Activated CD4-positive, alpha-beta T cell treated with anti-CD3 and anti-CD28 coated beads, Interleukin-2, Interleukin-4, amounts not matched to agents 100 ng/mL and 50 ng/mL, durations not matched to agents 16 hours and 8 hours (primary cell): Measurements from ENCODE around the gene PIGB.
"Not testable (repeated sequence)": the region's sequence is repeated elsewhere in the genome, so short reads cannot be mapped to it uniquely, and the experiment has no call there.

ENCODE experiments used
- DNase-seq: peaks from one replicate; pipeline ENCODE4 v3.0.0-alpha.2; 2020; ENCODE audit warnings: low spot score

PIGB gene

DNA sequence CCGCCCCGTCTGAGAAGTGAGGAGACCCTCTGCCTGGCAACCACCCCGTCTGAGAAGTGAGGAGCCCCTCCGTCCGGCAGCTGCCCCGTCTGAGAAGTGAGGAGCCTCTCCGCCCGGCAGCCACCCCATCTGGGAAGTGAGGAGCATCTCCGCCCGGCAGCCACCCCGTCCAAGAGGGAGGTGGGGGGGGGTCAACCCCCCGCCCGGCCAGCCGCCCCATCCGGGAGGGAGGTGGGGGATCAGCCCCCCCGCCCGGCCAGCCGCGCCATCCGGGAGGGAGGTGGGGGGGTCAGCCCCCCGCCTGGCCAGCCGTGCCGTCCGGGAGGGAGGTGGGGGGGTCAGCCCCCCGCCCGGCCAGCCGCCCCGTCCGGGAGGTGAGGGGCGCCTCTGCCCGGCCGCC lies 16.2 kb upstream of the PIGB start:
- DNase-seq = not testable (repeated sequence)

DNA sequence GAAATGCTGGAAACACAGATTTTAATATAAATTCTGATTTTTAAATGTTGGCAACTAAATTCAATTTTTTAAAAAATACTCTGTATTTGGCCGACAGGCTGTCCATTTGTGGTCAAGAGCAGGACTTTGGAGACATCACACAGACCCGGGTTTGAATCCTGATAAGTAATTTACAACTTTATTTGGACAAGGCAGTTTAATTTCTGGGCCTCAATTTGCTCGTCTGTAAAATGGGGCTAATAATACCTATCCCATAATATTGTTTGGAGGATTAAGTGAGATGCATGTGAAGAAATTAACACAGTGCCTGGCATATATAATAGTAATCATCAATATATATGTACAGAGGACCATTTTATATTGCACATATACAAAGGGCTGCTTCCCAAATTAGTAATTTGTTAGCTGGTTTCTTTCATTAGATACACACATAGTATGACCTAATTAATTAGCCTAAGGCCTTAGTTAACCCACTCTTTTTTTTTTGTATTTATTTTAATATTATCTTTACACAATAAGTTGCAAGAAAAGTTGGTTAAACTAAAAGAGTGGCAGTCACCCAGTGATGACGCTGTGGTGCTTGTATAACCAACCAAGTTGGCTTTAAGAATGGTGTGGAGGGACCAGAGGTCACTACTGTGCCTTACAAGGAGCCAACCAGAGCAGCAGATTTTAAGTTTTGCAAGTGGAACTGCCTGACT lies 665 bp downstream of the PIGB start:
- DNase-seq = peak; percentile 16

DNA sequence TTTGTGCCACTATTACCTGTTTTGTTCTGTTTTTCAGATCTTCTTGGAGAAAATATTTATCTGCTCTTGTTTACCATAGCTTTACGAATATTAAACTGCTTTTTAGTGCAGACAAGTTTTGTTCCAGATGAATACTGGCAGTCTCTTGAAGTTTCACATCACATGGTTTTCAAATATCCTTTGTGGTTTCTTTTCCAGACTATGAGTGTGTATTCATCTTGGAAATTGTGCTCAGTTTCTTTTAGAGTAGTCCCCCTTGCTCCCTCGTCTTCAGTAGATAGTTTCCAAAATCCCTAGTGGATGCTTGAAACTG lies 1.2 kb downstream of the PIGB start:
- DNase-seq = no peak

DNA sequence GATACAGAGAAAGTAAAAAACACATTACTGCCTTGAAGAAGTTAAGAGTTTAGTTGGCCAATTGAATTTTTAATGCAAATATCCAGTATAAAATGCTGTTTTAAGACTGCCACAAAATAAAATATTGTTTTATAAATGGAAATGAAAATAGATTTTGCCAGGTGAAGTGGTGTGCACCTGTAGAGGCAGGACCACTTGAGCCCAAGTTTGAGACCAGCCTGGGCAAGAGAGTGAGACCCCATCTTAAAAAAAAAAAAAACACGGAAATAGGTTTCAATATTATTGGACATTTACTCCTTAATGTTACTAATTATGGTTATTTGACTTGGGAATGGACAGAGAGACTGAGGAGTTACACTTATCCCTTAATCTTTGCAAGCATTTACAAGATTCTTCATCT lies 1.9 kb downstream of the PIGB start:
- no peak for DNase-seq

DNA sequence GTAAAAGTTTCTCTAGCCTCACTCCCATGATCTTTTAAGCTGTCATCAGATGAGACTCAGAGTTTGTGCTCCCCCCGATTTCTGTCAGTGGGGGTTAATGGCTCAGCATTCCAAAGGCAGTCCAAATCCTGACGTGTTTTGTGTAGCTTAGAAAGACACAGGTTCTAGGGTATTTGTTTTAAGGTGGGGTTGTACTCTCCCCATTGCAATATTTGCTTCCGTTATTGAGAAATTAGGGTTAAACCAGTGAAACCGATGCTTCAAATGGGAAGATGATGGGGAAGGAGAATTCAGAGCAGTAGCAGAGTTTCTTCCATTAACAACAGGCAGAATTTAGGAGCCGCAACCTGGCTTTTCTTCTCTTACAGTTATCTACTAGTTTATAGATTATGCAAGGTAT lies 3.4 kb downstream of the PIGB start:
- no peak for DNase-seq

DNA sequence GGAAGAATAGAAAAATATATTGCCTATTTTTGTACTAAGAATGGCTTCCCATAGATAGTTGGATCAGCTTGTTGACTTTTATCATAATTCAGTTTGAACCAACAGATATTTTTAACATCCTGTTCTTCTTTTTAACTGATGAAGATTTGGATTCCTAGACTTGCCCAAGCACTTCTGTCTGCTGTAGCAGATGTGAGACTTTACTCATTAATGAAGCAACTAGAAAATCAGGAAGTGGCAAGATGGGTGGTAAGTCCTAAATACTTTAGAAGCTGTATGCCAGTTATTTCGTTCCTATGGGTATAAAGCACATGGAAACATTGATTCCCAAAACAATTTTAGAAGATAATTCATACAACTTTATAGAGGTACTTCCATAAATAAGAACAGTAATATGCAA lies 8.4 kb downstream of the PIGB start:
- DNase-seq = no peak

DNA sequence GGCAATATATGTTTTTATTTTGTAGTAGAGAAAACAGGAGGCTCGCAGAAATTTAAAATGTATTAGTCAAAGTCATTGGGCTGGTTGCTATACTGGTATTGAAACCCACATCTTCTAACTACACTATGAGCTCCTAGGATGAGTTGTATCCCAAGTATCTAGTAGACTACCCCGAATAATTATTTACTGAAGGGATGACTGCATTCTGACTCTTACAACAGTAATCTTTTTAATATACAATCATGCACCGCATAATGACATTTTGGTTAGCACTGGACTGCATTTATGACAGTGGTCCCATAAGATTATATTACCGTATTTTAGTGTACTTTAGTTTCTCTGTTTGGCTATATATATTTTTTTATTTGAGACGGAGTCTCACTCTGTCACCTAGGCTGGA lies 15.3 kb downstream of the PIGB start:
- DNase-seq = no peak

DNA sequence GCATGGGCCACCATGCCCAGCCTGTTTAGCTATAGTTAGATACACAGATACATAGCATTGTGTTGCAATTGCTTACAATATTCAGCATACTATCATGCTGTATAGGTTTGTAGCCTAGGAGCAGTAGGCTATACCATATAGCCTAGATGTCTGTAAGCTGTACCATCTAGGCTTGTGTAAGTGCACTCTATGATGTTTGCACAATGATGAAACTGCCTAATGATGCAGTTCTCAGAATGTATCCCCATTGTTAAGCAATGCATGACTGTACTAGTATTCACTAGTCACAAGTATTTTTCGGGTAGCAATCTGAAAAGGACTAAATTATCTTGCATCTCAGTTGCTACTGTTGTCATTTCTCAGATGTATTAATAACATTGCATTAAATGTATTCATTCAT lies 16.0 kb downstream of the PIGB start:
- no peak for DNase-seq

DNA sequence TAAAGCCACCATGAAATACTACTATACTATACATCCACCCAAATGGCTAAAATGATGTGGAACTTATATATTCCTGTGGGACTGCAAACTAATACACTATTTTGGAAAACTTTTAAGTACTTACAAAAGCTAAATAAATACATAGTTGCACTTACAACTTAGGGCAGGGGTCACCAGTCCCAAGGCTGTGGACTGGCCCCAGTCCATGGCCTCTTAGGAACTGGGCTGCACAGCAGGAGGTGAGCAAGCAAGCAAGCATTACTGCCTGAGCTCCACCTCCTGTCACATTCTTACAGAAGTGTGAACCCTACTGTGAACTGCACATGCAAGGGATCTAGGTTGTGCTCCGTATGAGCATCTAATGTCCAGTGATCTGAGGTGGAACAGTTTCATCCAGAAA lies 18.1 kb downstream of the PIGB start:
- DNase-seq = no peak

DNA sequence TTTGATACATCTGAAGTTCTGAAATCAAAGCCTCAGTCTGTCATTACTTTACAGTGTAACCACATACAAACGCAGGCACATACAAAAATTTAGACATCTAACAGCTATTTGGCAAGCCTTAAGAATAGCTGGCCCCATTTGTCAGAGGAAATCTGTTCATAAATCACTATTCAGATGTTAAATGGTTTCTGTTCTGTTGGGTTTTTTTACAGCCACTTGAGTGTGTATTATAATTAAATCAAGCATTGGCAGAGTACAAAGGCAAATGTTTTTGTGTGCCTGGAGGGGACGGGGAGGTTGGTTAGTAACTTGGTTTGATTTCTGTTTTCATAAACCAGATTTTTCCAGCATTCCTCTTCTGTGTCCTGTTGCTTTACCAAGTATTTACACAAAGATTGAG lies 24.1 kb downstream of the PIGB start:
- DNase-seq = no peak

DNA sequence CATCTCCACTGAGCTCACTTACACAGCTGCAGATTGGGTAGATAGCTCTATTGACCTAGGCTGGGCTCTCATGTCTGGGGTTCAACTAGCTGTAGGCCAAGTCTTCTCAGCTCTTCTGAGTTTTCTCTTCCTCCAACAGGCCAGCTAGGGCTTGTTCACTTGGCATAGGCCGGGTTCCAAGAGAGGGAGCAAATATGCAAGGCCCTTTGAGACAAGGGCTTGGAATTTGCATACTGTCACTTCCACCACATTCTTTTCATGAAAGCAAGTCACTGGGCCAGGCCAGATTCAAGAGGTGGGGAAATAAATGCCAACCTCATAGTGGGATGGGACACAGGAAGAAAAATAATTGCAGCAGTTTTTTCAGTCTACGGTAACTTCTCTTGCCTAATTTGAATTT lies 25.2 kb downstream of the PIGB start:
- DNase-seq = no peak

DNA sequence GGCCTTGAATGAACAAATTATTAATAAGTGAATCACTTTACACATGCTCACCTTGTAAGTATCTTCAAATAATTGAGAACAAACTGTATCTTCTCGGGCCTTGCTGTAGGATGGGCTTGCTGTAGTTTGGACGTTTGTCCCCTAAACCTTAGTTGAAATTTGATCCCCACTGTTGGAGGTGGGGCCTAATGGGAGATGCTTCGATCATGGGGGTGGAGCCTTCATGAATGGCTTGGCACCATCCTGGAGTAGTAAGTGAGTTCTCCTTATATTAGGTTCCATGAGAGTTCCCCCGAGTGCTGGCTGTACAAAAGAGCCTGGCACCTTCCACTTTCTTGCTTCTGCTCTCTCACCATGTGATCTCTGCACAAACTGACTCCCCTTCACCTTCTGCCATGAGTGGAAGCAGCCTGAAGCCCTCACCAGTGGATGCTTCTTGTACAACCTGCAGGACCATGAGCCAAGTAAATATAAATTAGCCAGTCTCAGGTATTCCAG lies 29.3 kb downstream of the PIGB start:
- DNase-seq = no peak

DNA sequence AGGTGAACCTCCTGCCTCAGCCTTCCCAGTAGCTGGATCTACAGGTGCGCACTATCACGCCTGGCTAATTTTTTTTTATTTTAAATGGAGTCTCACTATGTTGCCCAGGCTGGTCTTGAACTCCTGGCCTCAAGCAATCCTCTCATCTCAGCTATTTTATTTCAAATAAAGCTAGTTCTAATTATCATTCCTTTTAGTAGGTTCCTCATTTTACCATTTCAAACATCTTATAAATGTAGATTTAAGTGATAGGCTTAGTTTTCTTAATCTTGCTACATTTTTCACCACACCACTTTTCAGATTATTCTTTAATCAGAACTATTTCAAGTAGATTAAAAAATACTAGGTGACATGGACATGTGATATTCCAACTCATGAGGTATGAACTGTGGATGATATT lies 30.3 kb downstream of the PIGB start:
- DNase-seq = no peak

DNA sequence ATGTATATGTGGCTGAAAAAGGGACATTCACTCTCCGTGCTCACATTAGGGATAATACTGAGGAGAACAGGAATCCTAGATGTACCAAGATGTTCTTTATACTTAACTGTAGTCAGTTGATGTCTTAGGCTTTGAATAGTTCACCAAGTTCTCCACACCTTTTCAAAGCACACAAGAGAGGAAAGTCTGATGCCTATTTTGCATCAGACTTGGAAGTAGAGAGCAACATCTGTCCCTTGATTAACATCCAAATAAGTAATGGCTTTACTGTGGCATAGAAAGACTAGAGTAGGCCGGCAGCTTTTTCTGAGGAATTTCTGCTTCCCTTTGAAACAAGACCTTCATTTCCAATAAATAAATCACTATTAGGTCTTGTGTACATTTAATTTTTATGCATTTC lies 34.0 kb downstream of the PIGB start:
- DNase-seq = no peak

DNA sequence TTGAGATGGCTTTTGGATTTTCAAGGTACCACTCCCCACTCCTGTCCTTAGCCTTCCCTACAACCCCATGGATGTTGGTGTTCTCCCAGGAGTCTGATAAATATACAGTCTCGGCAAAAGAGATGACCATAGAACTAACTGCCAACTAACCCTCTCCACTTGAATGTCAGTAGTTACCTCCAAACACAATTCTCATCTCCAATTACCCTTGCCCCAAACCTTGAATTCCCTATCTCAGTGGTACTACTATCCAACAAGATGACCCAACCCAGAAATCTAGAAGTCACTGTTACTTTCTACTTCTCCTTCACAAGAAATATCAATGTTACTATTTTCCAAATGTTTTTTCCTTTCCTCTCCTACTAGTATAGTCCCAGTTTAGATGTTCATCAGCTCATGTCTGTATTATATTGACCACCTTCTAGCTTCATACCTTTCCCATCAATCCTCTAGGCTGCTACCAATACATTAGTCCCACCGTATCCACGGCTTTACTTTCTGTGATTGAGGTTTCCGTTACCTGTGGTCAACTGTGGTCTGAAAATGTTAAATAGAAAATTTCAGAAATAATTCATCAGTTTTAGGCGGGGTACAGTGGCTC lies 38.1 kb downstream of the PIGB start:
- DNase-seq = no peak

DNA sequence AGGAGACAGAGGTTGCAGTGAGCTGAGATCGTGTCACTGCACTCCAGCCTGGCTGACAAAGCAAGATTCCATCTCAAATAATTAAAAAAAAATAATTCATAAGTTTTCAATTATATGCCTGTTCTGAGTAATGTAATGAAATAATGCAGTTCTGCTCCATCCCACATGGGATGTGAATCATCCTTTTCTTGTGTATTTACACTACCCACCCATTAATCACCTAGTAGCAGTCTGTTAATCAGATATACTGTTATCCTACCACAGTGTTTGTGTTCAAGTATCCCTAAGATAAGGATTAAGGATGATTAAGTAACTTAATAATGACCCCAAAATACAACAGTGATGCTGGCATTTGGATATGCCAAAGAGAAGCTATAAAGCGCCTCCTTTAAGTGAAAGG lies 38.8 kb downstream of the PIGB start:
- DNase-seq = no peak

DNA sequence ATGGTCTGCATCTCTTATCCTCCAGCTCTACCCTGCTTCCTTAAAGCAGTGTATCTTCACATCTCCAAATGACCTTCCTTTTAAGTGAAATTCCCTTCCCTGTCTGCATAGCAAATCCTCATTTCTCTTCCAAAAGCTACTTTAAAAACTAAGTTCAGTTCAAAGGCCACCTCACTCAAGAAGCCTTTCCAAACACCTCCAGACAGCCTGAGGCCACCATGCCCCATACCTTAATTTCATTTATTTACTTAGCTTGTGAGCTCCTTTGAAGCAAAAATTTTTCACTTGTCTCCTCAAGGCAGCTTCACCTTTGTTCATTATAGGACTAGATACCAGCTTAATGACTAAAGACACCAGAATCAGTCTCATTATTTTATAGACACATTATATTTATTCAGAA lies 39.4 kb downstream of the PIGB start:
- no peak for DNase-seq

DNA sequence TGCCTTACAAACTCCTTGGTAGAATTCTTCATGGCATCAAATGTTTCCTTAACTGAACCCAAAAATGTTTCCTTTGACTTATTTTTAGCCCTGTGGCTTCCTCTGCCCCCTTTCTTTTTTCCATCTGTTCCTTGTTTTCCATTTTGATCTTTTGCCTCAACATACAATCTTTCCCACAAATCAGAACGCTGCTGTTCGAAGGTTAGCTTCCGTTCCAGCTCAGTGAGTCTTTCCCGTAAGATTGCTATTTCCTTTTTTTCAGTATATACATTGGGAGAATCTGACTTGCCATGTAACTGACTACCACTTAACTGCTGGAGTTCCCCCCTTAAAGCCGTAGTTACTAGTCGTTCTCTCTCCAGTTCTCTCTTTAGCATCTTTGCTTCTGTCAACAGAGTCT lies 41.2 kb downstream of the PIGB start:
- DNase-seq = no peak

DNA sequence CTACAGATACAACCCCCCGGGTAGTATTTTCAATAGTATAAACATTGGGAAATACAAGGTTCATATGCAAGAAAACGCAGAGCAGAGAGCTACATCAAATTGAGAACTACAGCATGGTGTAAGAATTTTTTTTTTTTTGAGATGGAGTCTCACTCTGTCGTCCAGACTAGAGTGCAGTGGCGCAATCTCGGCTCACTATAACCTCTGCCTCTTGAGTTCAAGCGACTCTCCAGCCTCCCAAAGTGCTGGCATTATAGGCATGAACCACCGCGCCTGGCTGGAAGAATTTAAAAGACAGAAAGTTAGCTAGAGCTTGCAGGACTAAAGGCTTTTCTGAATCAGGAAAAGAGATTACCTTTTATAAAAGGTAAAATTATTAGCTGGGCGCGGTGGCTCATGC lies 42.0 kb downstream of the PIGB start:
- no peak for DNase-seq

DNA sequence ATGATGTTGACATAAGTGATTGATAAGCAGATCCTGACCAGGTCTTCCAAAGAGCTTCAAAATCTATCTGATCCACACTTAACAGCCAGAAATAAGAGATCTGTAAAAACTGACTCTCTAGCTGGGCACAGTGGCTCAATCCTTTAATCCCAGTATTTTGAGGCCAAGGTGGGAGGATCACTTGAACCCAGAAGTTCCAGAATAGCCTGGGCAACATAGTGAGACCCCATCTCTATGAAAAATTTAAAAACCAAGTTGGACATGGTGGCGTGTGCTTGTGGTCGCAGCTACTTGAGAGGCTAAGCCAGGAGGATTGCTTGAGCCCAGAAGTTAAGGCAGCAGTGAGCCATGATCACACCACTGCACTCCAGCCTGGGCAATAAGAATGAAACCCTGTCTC lies 43.6 kb downstream of the PIGB start:
- DNase-seq = no peak

DNA sequence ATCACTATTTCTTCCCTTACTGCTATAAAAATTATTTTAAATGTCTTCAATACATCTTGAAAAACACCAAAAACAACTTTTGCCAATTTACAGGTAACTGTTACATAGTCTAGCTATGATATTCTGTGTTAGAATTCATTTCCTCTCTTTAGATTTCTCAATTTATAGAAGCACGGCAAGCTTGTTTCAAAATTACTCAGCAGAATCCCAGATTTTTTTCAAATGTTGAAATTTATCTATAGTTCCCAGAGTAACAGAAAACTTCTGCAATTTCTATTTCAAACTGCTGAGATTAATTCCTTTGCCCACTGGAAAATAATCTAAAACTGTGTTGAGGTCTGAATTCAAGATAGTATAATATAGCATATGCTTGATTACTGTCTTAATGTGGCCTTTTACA lies 48.0 kb downstream of the PIGB start:
- DNase-seq = no peak

DNA sequence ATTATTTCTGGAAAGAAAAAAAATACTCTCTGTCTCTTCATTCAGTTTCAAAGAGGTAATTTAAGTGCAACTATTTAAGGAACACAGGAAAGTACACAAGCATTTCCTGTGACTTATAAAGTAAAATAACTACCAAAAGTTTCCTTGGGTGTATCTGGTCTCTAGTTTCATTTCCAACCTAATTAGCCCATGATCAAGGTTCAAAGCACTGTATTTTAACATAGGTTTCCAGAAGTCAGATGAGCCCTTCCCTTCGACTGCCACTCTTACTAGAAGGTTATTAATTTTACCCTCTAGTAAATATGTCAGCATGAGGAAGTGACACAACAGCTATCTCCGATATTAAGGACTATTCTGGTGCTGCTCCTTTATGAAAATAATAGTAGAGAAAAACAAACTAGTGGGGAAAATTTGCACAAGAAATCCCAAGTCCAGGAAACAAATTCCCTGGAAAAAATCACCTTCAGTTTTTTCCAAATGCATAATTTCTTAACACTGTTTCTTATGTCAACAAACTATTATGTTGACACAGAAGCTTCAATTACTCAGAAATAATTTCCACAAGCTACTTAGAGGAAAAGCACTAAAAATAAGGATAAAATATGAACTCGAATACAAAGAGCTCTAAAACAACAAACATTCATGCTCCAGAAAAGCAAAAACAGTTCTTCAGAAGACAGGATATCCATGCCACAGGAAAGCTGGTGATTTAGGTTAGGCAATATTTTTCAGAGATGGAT lies 53.8 kb downstream of the PIGB start:
- DNase-seq = no peak

DNA sequence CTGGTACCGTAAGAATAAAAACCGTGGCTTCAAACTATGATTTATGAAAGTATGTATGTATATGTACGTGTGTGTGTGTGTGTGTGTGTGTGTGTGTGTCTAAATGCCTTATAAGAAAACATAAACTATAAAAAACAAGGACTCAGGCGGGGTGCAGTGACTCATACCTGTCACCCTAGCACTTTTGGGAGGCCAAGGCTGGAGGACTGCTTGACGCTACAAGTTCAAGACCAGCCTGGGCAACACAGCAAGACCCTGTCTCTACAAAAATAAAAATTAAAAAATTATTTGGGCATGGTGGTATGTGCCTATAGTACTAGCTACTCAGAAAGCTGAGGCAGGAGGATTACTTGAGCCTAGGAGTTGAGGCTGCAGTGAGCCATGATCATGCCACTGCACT lies 60.1 kb downstream of the PIGB start:
- no peak for DNase-seq

DNA sequence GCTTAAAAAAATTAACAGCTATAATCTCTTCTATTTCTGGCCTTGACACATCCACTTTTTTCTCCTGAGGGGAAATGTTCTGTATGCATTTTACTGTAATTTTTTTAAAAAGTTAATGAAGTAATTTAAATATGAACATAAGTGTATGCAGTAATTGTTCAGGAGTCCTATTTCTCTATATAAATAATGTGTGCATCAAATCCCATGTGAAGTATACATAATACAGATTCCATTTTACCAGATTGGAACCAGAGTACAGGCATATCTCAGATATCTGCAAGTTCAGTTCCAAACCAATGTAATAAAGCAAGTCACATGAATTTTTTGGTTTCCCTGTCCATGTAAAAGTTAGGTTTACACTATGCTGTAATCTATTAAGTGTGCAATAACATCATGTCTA lies 62.6 kb downstream of the PIGB start:
- no peak for DNase-seq
